Neural progenitor cell (in vitro differentiated cells): ENCODE measurements around the gene IDI1. TPM values are rescaled to one million over a fixed set of nuclear protein-coding genes. Genes with fewer than 3 reads are reported as not detected.

ENCODE experiments used
- DNase-seq: peaks from one replicate; pipeline ENCODE4 v3.0.0-alpha.2; 2016; ENCODE audit warnings: low spot score
- H2AFZ ChIP-seq: fragments of 200-600 bp; sonication (generic); replicated peaks from 2 replicates; pipeline ENCODE4 v1.6.1; 2016; ENCODE audit warnings: antibody characterized with exemption
- H3F3A ChIP-seq: fragments of 200-600 bp; sonication (generic); 2 replicates; pipeline ENCODE4 v1.6.1; 2016; ENCODE audit warnings: antibody characterized with exemption, low read depth
- H3K27ac ChIP-seq: fragments of 200-600 bp; sonication (generic); 2 replicates; pipeline ENCODE4 v1.5.1; 2016; ENCODE audit warnings: mild to moderate bottlenecking
- H3K27me3 ChIP-seq: fragments of 200-600 bp; sonication (generic); 2 replicates; pipeline ENCODE4 v1.6.1; 2016; ENCODE audit warnings: mild to moderate bottlenecking, moderate library complexity
- H3K36me3 ChIP-seq: fragments of 200-600 bp; sonication (generic); 2 replicates; pipeline ENCODE4 v1.5.1; 2016
- H3K4me1 ChIP-seq: fragments of 200-600 bp; sonication (generic); 2 replicates; pipeline ENCODE4 v1.6.1; 2016; ENCODE audit warnings: mixed run types
- H3K4me2 ChIP-seq: fragments of 200-600 bp; sonication (generic); 2 replicates; pipeline ENCODE4 v1.6.1; 2016
- H3K4me3 ChIP-seq: fragments of 200-600 bp; sonication (generic); 2 replicates; pipeline ENCODE4 v1.5.1; 2016
- H3K79me2 ChIP-seq: fragments of 200-600 bp; sonication (generic); 2 replicates; pipeline ENCODE4 v1.6.1; 2016; ENCODE audit warnings: low read depth
- H3K9ac ChIP-seq: fragments of 200-600 bp; sonication (generic); 2 replicates; pipeline ENCODE4 v1.6.1; 2016
- H3K9me3 ChIP-seq: fragments of 200-600 bp; sonication (generic); 2 replicates; pipeline ENCODE4 v1.5.1; 2016; ENCODE audit warnings: low read depth
- H4K20me1 ChIP-seq: fragments of 200-600 bp; sonication (generic); 2 replicates; pipeline ENCODE4 v1.6.1; 2016; ENCODE audit warnings: low read depth
- H3K27ac Mint-ChIP-seq: 3 replicates; pipeline ENCODE4 v1.8.0; 2021; ENCODE audit warnings: mixed read lengths
- H3K27me3 Mint-ChIP-seq: 2 replicates; pipeline ENCODE4 v1.8.0; 2022; ENCODE audit warnings: low read depth, mild to moderate bottlenecking, inconsistent platforms, moderate library complexity, mixed read lengths; ENCODE audit not compliant: insufficient read depth
- H3K36me3 Mint-ChIP-seq: 3 replicates; pipeline ENCODE4 v1.8.0; 2021; ENCODE audit warnings: mixed read lengths
- H3K4me1 Mint-ChIP-seq: 3 replicates; pipeline ENCODE4 v1.8.0; 2021; ENCODE audit warnings: mixed read lengths
- H3K4me3 Mint-ChIP-seq: 3 replicates; pipeline ENCODE4 v1.8.0; 2021; ENCODE audit warnings: mild to moderate bottlenecking, moderate library complexity, mixed read lengths
- H3K9me3 Mint-ChIP-seq: 3 replicates; pipeline ENCODE4 v1.8.0; 2020; ENCODE audit warnings: mixed read lengths
- CTCF ChIP-seq: fragments of 200-600 bp; sonication (generic); IDR thresholded peaks from 2 replicates; pipeline ENCODE4 v1.5.1; 2017; ENCODE audit warnings: antibody characterized with exemption, mild to moderate bottlenecking
- EZH2 ChIP-seq: fragments of 200-600 bp; sonication (generic); IDR thresholded peaks from 2 replicates; pipeline ENCODE4 v1.6.1; 2017; ENCODE audit warnings: antibody characterized with exemption, mild to moderate bottlenecking, moderate library complexity
- EZH2phosphoT487 ChIP-seq: fragments of 200-600 bp; sonication (generic); IDR thresholded peaks from 2 replicates; pipeline ENCODE4 v1.6.1; 2017; ENCODE audit warnings: antibody characterized with exemption
- total RNA-seq: library from RNA; depleted of rRNA; stranded (reverse); fragments of >200 nt; gene quantifications from 2 replicates; pipeline ENCODE4 v1.2.3, GENCODE V29; 2015; ENCODE audit warnings: low replicate concordance

Gene IDI1
- 117 and 168 TPM in 2 replicates for total RNA-seq

GRCh38 chr10:1048732-1049424 lies at the start of gene IDI1:
Gene IDI1 (minus strand): TSS chr10:1049119. CDS start chr10:1049003, 116 bp downstream.
- Mint-ChIP-seq H3K27ac (peak within 1 kb of the TSS; percentile 98), H3K4me1 (peaks cover 43% of the 10 kb centered on the region), H3K36me3 (peaks cover 35% of the 10 kb centered on the region), H3K27me3 (peaks cover 9% of the 10 kb centered on the region), H3K4me3 (peak within 1 kb of the TSS; percentile 98), H3K9me3 (no peaks in the 10 kb centered on the region)
- peak; percentile 99 for DNase-seq
- Histone ChIP-seq H3K36me3 (no peaks in the 10 kb centered on the region), H3K4me1 (peaks cover 4% of the 10 kb centered on the region), H3K9ac (peak within 1 kb of the TSS; percentile 85), H3K27me3 (no peaks in the 10 kb centered on the region), H3K4me2 (peak within 1 kb of the TSS; percentile 85), H3K79me2 (peaks cover 82% of the 10 kb centered on the region), H3K4me3 (peak within 1 kb of the TSS; percentile 80), H2AFZ (peak within 1 kb of the TSS; percentile 60), H3K9me3 (no peaks in the 10 kb centered on the region), H3F3A (peaks cover 55% of the 10 kb centered on the region), H3K27ac (peak within 1 kb of the TSS; percentile 100), H4K20me1 (peaks cover 66% of the 10 kb centered on the region)
- TF ChIP-seq EZH2: no peak
- TF ChIP-seq EZH2phosphoT487: no peak
- TF ChIP-seq CTCF: no peak

GRCh38 chr10:1097436-1097835 lies 48.5 kb upstream of the IDI1 start:
- H2AFZ ChIP-seq: no peak overlapping the region
- no peaks in the 10 kb centered on the region for H3K9me3 ChIP-seq
- Mint-ChIP-seq H3K4me3 (no peak overlapping the region), H3K4me1 (peaks cover 2% of the 10 kb centered on the region), H3K27me3 (no peaks in the 10 kb centered on the region), H3K36me3 (peaks cover 21% of the 10 kb centered on the region), H3K9me3 (no peaks in the 10 kb centered on the region), H3K27ac (no peak overlapping the region)
- no peak for DNase-seq
- TF ChIP-seq EZH2 (no peak), EZH2phosphoT487 (no peak), CTCF (no peak)
- no peak overlapping the region for H3K9ac ChIP-seq
- no peaks in the 10 kb centered on the region for H4K20me1 ChIP-seq
- no peaks in the 10 kb centered on the region for H3K79me2 ChIP-seq
- peaks cover 4% of the 10 kb centered on the region for H3F3A ChIP-seq
- no peak overlapping the region for H3K4me2 ChIP-seq
- H3K36me3 ChIP-seq: no peaks in the 10 kb centered on the region
- no peaks in the 10 kb centered on the region for H3K27me3 ChIP-seq
- no peaks in the 10 kb centered on the region for H3K4me1 ChIP-seq
- H3K4me3 ChIP-seq: no peak overlapping the region
- no peak overlapping the region for H3K27ac ChIP-seq

- no peaks in the 10 kb centered on the region for H4K20me1 ChIP-seq
Measured at GRCh38 chr10:1096287-1096889, 47.5 kb upstream of the IDI1 start.

More at GRCh38 chr10:1096287-1096889, 47.5 kb upstream of the IDI1 start:
- Histone ChIP-seq H3K27ac (no peak overlapping the region), H2AFZ (no peak overlapping the region), H3K9me3 (no peaks in the 10 kb centered on the region), H3K9ac (no peak overlapping the region), H3K79me2 (no peaks in the 10 kb centered on the region), H3K4me2 (no peak overlapping the region), H3K4me1 (no peaks in the 10 kb centered on the region), H3K4me3 (no peak overlapping the region), H3F3A (peaks cover 4% of the 10 kb centered on the region), H3K27me3 (no peaks in the 10 kb centered on the region), H3K36me3 (no peaks in the 10 kb centered on the region)
- H3K4me3 Mint-ChIP-seq: no peak overlapping the region
- peaks cover 15% of the 10 kb centered on the region for H3K36me3 Mint-ChIP-seq
- TF ChIP-seq CTCF: no peak
- no peak for TF ChIP-seq EZH2phosphoT487
- TF ChIP-seq EZH2: no peak
- H3K9me3 Mint-ChIP-seq: no peaks in the 10 kb centered on the region
- H3K4me1 Mint-ChIP-seq: peaks cover 2% of the 10 kb centered on the region
- no peak overlapping the region for H3K27ac Mint-ChIP-seq
- no peak for DNase-seq
- no peaks in the 10 kb centered on the region for H3K27me3 Mint-ChIP-seq
